Endodermal cell (in vitro differentiated cells): ENCODE data around the gene HBQ1. TPM values are rescaled to one million over a fixed set of nuclear protein-coding genes. Genes with fewer than 3 reads are reported as not detected.
"Not testable (repeated sequence)": the region's sequence is repeated elsewhere in the genome, so short reads cannot be mapped to it uniquely, and the experiment has no call there.

Experiments
- DNase-seq: peaks from one replicate; pipeline ENCODE4 v3.0.0-alpha.2; 2017
- H3K27ac ChIP-seq: 2 replicates; pipeline ENCODE4 v1.5.1; 2013; ENCODE audit warnings: mild to moderate bottlenecking, low read depth, low read length, moderate library complexity
- H3K27me3 ChIP-seq: 2 replicates; pipeline ENCODE4 v1.6.1; 2013; ENCODE audit warnings: mild to moderate bottlenecking, low read length, moderate library complexity; ENCODE audit not compliant: insufficient read depth, control insufficient read depth, poor library complexity, severe bottlenecking
- H3K36me3 ChIP-seq: 2 replicates; pipeline ENCODE4 v1.7.0; 2013; ENCODE audit warnings: mild to moderate bottlenecking, low read length, moderate library complexity; ENCODE audit not compliant: control insufficient read depth, insufficient read depth
- H3K4me1 ChIP-seq: one replicate; pipeline ENCODE4 v1.7.0; 2013; ENCODE audit warnings: low read length; ENCODE audit not compliant: control insufficient read depth, insufficient read depth
- H3K4me3 ChIP-seq: 2 replicates; pipeline ENCODE4 v1.5.1; 2013; ENCODE audit warnings: mild to moderate bottlenecking, low read length, moderate library complexity
- H3K9ac ChIP-seq: 2 replicates; pipeline ENCODE4 v1.6.1; 2013; ENCODE audit warnings: mild to moderate bottlenecking, low read length, moderate library complexity; ENCODE audit not compliant: poor library complexity, severe bottlenecking; ENCODE audit errors: extremely low read depth
- H3K9me3 ChIP-seq: 2 replicates; pipeline ENCODE4 v1.6.1; 2013; ENCODE audit warnings: mild to moderate bottlenecking, low read length, moderate library complexity; ENCODE audit not compliant: control insufficient read depth
- H3K27ac Mint-ChIP-seq: 2 replicates; pipeline ENCODE4 v1.8.0; 2020; ENCODE audit warnings: mixed read lengths
- H3K27me3 Mint-ChIP-seq: 2 replicates; pipeline ENCODE4 v1.8.0; 2021; ENCODE audit warnings: mild to moderate bottlenecking, mixed read lengths; ENCODE audit not compliant: insufficient read depth
- H3K36me3 Mint-ChIP-seq: 2 replicates; pipeline ENCODE4 v1.8.0; 2020; ENCODE audit warnings: low read depth, mixed read lengths
- H3K4me1 Mint-ChIP-seq: 2 replicates; pipeline ENCODE4 v1.8.0; 2020; ENCODE audit warnings: mixed read lengths
- H3K4me3 Mint-ChIP-seq: 2 replicates; pipeline ENCODE4 v1.8.0; 2020; ENCODE audit warnings: mild to moderate bottlenecking, moderate library complexity, mixed read lengths
- H3K9me3 Mint-ChIP-seq: 2 replicates; pipeline ENCODE4 v1.8.0; 2020; ENCODE audit warnings: mild to moderate bottlenecking, mixed read lengths
- CTCF ChIP-seq: fragments of 200-600 bp; sonication (generic); conservative IDR thresholded peaks from 2 replicates; pipeline ENCODE4 v1.5.0; 2021; ENCODE audit warnings: antibody characterized with exemption, mild to moderate bottlenecking
- whole genome bisulfite sequencing, 2 experiments: methylation state at CpG; one replicate each; pipeline versions ENCODE4 v1.1.5 to v1.1.7; 2013; ENCODE audit warnings: missing lambda C conversion rate in 2 of 2, mixed read lengths in 1 of 2; ENCODE audit not compliant: insufficient coverage in 1 of 2, insufficient read length in 1 of 2; 5-methylcytosine and 5-hydroxymethylcytosine counted together
- total RNA-seq, 2 donors: library from RNA; stranded (reverse); fragmentation: NEBNext Ultra II Directional in 1 of 2; extraction: Animal tissue kit (Norgen Biotek cat#: 25700) in 1 of 2; gene quantifications; 2 replicates in 1 of 2; 3 replicates in 1 of 2; pipeline ENCODE4 v1.2.1, GENCODE V29; 2021

The HBQ1 gene
- total RNA-seq, 2 donors from 2014 or later, result 1.2 to 1.3 TPM

GRCh38 chr16:228151-228851 is 48.0 kb downstream of the HBQ1 start:
- peak overlapping the region; percentile 98 for H3K9ac ChIP-seq
- no peaks in the 10 kb centered on the region for H3K4me1 ChIP-seq
- Mint-ChIP-seq H3K9me3 (no peaks in the 10 kb centered on the region), H3K27ac (peak overlapping the region; percentile 94), H3K4me1 (peaks cover 15% of the 10 kb centered on the region), H3K4me3 (peak overlapping the region; percentile 93), H3K27me3 (no peaks in the 10 kb centered on the region), H3K36me3 (peaks cover 41% of the 10 kb centered on the region)
- H3K27ac ChIP-seq, result peak overlapping the region; percentile 97
- peak overlapping the region; percentile 99 for H3K4me3 ChIP-seq
- no peaks in the 10 kb centered on the region for H3K27me3 ChIP-seq
- DNase-seq, result no peak
- no peak for TF ChIP-seq CTCF
- no peaks in the 10 kb centered on the region for H3K9me3 ChIP-seq
- H3K36me3 ChIP-seq, result peaks cover 46% of the 10 kb centered on the region
- WGBS, 2 experiments, result 10 to 29% methylated on average over 4 to 9 of the region's 9 CpGs

- H3K36me3 Mint-ChIP-seq, result peaks cover 34% of the 10 kb centered on the region
- Histone ChIP-seq H3K27me3 (no peaks in the 10 kb centered on the region), H3K27ac (peak within 1 kb of the TSS; percentile 97), H3K9ac (peak within 1 kb of the TSS; percentile 98), H3K4me3 (peak within 1 kb of the TSS; percentile 99), H3K36me3 (peaks cover 39% of the 10 kb centered on the region), H3K4me1 (no peaks in the 10 kb centered on the region), H3K9me3 (no peaks in the 10 kb centered on the region)
- peak within 1 kb of the TSS; percentile 94 for H3K27ac Mint-ChIP-seq
- peak; percentile 97 for DNase-seq
- H3K4me3 Mint-ChIP-seq, result peak within 1 kb of the TSS; percentile 93
- TF ChIP-seq CTCF, result no peak
- peaks cover 15% of the 10 kb centered on the region for H3K4me1 Mint-ChIP-seq
- H3K9me3 Mint-ChIP-seq, result no peaks in the 10 kb centered on the region
- whole genome bisulfite sequencing, 2 experiments, result 3 to 10% methylated on average over 23 to 88 of the region's 88 CpGs
- no peaks in the 10 kb centered on the region for H3K27me3 Mint-ChIP-seq
Observed at GRCh38 chr16:228852-229730, 48.8 kb downstream of the HBQ1 start, which contains the start of gene LUC7L. TSS of gene LUC7L (minus strand) at chr16:229449. CDS start at chr16:229339, 110 bp downstream.

GRCh38 chr16:229731-230281 is 49.5 kb downstream of the HBQ1 start:
- peak overlapping the region; percentile 99 for H3K4me3 ChIP-seq
- peaks cover 33% of the 10 kb centered on the region for H3K36me3 ChIP-seq
- H3K36me3 Mint-ChIP-seq, result peaks cover 32% of the 10 kb centered on the region
- H3K27me3 ChIP-seq, result no peaks in the 10 kb centered on the region
- 94 to 97% methylated on average over 15 to 22 of the region's 22 CpGs for WGBS, 2 experiments
- no peaks in the 10 kb centered on the region for H3K9me3 Mint-ChIP-seq
- H3K9me3 ChIP-seq, result no peaks in the 10 kb centered on the region
- no peaks in the 10 kb centered on the region for H3K27me3 Mint-ChIP-seq
- H3K27ac Mint-ChIP-seq, result no peak overlapping the region
- DNase-seq, result no peak
- no peak overlapping the region for H3K27ac ChIP-seq
- H3K4me1 ChIP-seq, result no peaks in the 10 kb centered on the region
- TF ChIP-seq CTCF, result no peak
- H3K4me1 Mint-ChIP-seq, result peaks cover 15% of the 10 kb centered on the region
- no peak overlapping the region for H3K9ac ChIP-seq
- peak overlapping the region; percentile 93 for H3K4me3 Mint-ChIP-seq

- not testable (repeated sequence) for H3K4me3 Mint-ChIP-seq, DNase-seq, H3K4me3 ChIP-seq, H3K9ac ChIP-seq, H3K27me3 Mint-ChIP-seq, H3K4me1 ChIP-seq, H3K27ac Mint-ChIP-seq, H3K27me3 ChIP-seq, H3K9me3 Mint-ChIP-seq, H3K27ac ChIP-seq, H3K9me3 ChIP-seq
- H3K4me1 Mint-ChIP-seq, result peaks cover 15% of the 10 kb centered on the region
- H3K36me3 ChIP-seq, result peaks cover 29% of the 10 kb centered on the region
- 91 to 96% methylated on average over 18 of the region's 18 CpGs for WGBS, 2 experiments
- peaks cover 29% of the 10 kb centered on the region for H3K36me3 Mint-ChIP-seq
Observed at GRCh38 chr16:230351-230750, 50.1 kb downstream of the HBQ1 start.
